Measurements from ENCODE around the gene WNT6. TPM values are rescaled to one million over a fixed set of nuclear protein-coding genes. Genes with fewer than 3 reads are reported as not detected.
A peak's percentile ranks its signal among the peaks of the same experiment; 100 is the strongest.

The WNT6 gene
- total and polyA plus RNA-seq, 10 of the 15 experiments (the other 5 are each of a cell fraction or from before 2014, with no cell fraction given): 0.11 to 0.44 (median 0.22) TPM; not detected in 5

GRCh38 chr2:218876562-218877219 is 17.1 kb downstream of the WNT6 start (continued):
- no peak for TF ChIP-seq HSF1 (IDR thresholded peaks at IDR 0.05; ENCODE audit: low read depth, low read length)
- TF ChIP-seq ZNF217 (IDR thresholded peaks at IDR 0.05): no peak
- peak; percentile 100 for TF ChIP-seq RAD21 (IDR thresholded peaks at IDR 0.05; ENCODE audit: insufficient read depth, low read depth, low read length)
- no peak for TF ChIP-seq NFXL1 (IDR thresholded peaks at IDR 0.05; ENCODE audit: borderline replicate concordance)
- no peak for TF ChIP-seq GATAD2B (conservative IDR thresholded peaks at IDR 0.05; ENCODE audit: low read depth)
- no peak for TF ChIP-seq BACH1 (IDR thresholded peaks at IDR 0.05; ENCODE audit: borderline replicate concordance)
- no peak for TF ChIP-seq ATF3 (IDR thresholded peaks at IDR 0.05; ENCODE audit: borderline replicate concordance, extremely low read depth, low read depth, low read length)
- TF ChIP-seq LARP7 (IDR thresholded peaks at IDR 0.05): no peak; the same call in 1 of the 2 replicates
- TF ChIP-seq HDGF (IDR thresholded peaks at IDR 0.05): no peak
- peak in 1 of 2 experiments; percentile 14; a peak in 1 of 4 replicates for TF ChIP-seq IKZF2 (IDR thresholded peaks at IDR 0.05)
- TF ChIP-seq CBX5 (IDR thresholded peaks at IDR 0.05; ENCODE audit: low read depth): no peak
- no peak for TF ChIP-seq BMI1 (IDR thresholded peaks at IDR 0.05; ENCODE audit: borderline replicate concordance)
- TF ChIP-seq MLLT1 (IDR thresholded peaks at IDR 0.05): 0 out of 2 replicates have a peak, but pooled peaks have one; percentile 47
- no peak for TF ChIP-seq E2F8 (IDR thresholded peaks at IDR 0.05; ENCODE audit: low read depth, partially characterized antibody)
- TF ChIP-seq ETV6 (conservative IDR thresholded peaks at IDR 0.05 in 1 of 2, IDR thresholded peaks at IDR 0.05 in 1 of 2; ENCODE audit: borderline replicate concordance in 1 of 2, low read depth in 1 of 2): no peak
- TF ChIP-seq TCF7 (IDR thresholded peaks at IDR 0.05; ENCODE audit: borderline replicate concordance): no peak
- no peak for TF ChIP-seq ZNF622 (IDR thresholded peaks at IDR 0.05)
- no peak for TF ChIP-seq BCLAF1 (IDR thresholded peaks at IDR 0.05)
- TF ChIP-seq IRF3 (IDR thresholded peaks at IDR 0.05): 0 out of 2 replicates have a peak, but pooled peaks have one; percentile 42
